ENCODE measurements around the gene RIN2. TPM values are rescaled to one million over a fixed set of nuclear protein-coding genes. Genes with fewer than 3 reads are reported as not detected.

RIN2 gene
- total and polyA plus RNA-seq, 9 of the 15 experiments (the other 6 are each of a cell fraction or from before 2014, with no cell fraction given), result 0.09 TPM; not detected in 8

GRCh38 chr20:19710336-19711120 is 47.5 kb upstream of the RIN2 start:
- Histone ChIP-seq H3K4me1 (replicated peaks in 1 of 2; ENCODE audit: control insufficient read depth in 2 of 2, insufficient read depth in 2 of 2, low read length in 2 of 2) (no peaks in the 10 kb centered on the region), H3K27ac (ENCODE audit: extremely low read depth, low read depth, low read length) (no peak overlapping the region), H3K9me1 (ENCODE audit: control insufficient read depth, insufficient read depth, low read length) (no peaks in the 10 kb centered on the region), H3K79me2 (ENCODE audit: control insufficient read depth, insufficient read depth, low read length) (no peaks in the 10 kb centered on the region), H3K27me3 (ENCODE audit: control insufficient read depth in 2 of 2, insufficient read depth in 2 of 2, low read length in 2 of 2) (no peaks in the 10 kb centered on the region), H3K4me3 (no peak overlapping the region), H3K9ac (ENCODE audit: insufficient read depth in 1 of 2, low read depth in 2 of 2, low read length in 2 of 2) (no peak overlapping the region), H3K9me3 (replicated peaks; ENCODE audit: control insufficient read depth, insufficient read depth, low read depth, low read length) (no peaks in the 10 kb centered on the region), H4K20me1 (replicated peaks; ENCODE audit: control insufficient read depth, insufficient read depth, low read length) (no peaks in the 10 kb centered on the region), H3K36me3 (ENCODE audit: control insufficient read depth, insufficient read depth, low read length) (no peaks in the 10 kb centered on the region), H3K4me2 (ENCODE audit: insufficient read depth, low read length) (no peak overlapping the region), H2AFZ (ENCODE audit: low read depth, low read length) (no peak overlapping the region)
- in situ Hi-C loops (cut with MboI), result no loop called here
- BruUV-seq (replicated peaks), result no TSS peak
- CTCF ChIA-PET (ENCODE audit: low intra/inter-chr PET ratio), result no interaction called here
- POLR2A ChIA-PET, result no interaction called here
- 0% methylated on average over 5 of the region's 5 CpGs for WGBS (ENCODE audit: insufficient coverage, low coverage, missing lambda C conversion rate)
- no peak for DNase-seq (ENCODE audit: extremely low read depth in 1 of 4, low spot score in 3 of 4)
- FAIRE-seq, result no peak
- ATAC-seq, result no peak
- no peak for TF ChIP-seq MNT (conservative IDR thresholded peaks at IDR 0.05)
- no peak for TF ChIP-seq NELFE (IDR thresholded peaks at IDR 0.05; ENCODE audit: insufficient read depth, insufficient read length)
- no peak for TF ChIP-seq ZNF512 (tag; IDR thresholded peaks at IDR 0.05)
- no peak for TF ChIP-seq WHSC1 (IDR thresholded peaks at IDR 0.05; ENCODE audit: low read length)
- TF ChIP-seq ZNF584 (CRISPR knock-in tag; IDR thresholded peaks at IDR 0.05; ENCODE audit: low read depth), result no peak
- TF ChIP-seq ZNF274 (IDR thresholded peaks at IDR 0.05; ENCODE audit: borderline replicate concordance, low read depth, low read length), result no peak
- TF ChIP-seq TOE1 (IDR thresholded peaks at IDR 0.05; ENCODE audit: borderline replicate concordance), result no peak
- TF ChIP-seq TOE1 (CRISPR knock-in tag; IDR thresholded peaks at IDR 0.05; ENCODE audit: borderline replicate concordance, low read depth), result no peak
- no peak for TF ChIP-seq MIER1 (IDR thresholded peaks at IDR 0.05; ENCODE audit: low read depth)
- TF ChIP-seq NFIC (IDR thresholded peaks at IDR 0.05), result no peak
- intact Hi-C loops (cut with micrococcal nuclease), result no loop called here
